AML-193 (cell line): ENCODE data around the gene TNK2.
A peak's percentile ranks its signal among the peaks of the same experiment; 100 is the strongest.
"Not testable (repeated sequence)": the region's sequence is repeated elsewhere in the genome, so short reads cannot be mapped to it uniquely, and the experiment has no call there.

Experiments
- DNase-seq, 2 experiments: peaks; one replicate each; lab custom pipeline; 2025; lab: John Stamatoyannopoulos, UW

The TNK2 gene

GRCh38 chr3:195850857-195851543, 57.4 kb downstream of the TNK2 start:
- DNase-seq, result peak; percentile 94 to 96

DNA sequence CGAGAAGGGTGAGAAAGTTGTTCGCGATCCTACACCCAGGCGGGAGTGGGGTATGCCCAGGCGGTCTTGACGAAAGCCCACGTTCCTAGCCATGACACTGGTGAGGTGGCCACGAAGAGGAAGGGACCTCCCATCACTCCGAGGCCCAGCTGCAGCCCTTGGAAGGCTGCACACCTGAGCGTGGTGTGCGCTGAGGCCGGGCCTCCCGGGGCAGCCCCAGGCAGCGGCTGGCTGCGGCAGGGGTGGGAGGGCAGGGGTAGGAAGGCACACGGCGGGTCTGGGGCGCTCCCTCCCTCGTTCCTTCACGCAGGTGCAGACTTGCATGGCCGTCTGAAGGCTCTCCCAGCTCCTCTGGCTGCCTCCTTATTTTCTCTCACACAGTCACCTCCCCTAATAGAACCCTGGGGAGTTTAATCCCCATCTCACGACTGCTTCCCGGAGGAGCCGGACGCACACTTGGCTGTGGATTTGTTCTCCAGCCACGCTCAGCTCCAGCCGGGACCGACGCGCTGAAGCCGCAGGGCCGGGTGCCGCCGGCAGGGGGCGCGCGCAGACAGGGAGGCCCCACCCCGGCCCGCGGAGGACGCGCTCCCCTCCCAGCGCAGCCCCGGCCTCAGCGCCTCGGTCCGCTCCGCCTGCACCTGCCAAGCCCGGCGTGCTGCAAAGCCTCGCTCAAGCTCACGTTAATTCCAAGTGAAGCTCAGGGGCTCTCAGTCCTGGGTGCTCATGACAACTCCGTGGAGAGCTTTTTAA, 58.9 kb downstream of the TNK2 start:
- no peak for DNase-seq

DNA sequence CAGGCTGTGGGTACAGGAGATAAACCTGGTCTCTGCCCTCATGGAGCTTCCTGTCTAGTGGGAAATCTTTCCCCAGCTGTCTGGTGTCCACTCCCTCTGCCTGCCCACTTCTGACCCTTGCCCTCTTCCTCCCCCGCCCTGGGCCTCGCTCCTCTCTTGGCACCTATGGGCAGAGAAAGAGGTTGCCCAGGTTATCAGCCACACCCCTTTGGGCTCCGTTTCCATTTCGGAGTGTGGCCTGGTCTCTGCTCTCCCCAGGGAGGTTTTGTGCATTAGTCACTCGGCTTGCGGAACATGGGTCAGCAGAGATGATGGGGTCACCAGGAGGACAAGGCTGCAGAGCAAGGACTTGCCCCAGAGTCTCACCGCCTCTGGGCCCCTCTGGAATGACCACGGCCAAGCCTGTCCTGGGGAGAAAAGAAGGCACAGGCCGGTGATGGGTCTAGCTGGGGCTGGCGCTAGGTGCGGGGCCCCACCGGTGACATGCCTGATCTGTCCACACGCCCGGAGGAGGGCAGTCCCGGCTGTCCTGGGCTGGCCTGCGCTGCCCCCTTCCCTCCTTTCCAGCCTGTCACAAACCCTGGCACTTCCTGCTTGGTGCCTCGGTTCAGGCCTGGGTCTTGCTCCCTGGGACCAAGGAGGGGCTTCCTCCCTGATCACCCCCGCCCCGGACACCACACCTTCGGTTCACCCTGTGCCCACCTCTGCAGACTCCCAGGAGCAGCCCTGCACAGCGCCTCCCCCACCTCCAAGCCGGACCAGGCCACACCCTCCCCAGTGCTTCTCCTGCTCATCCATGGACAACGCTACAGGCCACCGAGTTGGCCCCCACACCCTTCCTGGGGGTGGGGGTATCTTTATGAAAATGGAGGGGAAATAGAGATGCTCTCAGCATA, 61.0 kb downstream of the TNK2 start:
- no peak for DNase-seq

DNA sequence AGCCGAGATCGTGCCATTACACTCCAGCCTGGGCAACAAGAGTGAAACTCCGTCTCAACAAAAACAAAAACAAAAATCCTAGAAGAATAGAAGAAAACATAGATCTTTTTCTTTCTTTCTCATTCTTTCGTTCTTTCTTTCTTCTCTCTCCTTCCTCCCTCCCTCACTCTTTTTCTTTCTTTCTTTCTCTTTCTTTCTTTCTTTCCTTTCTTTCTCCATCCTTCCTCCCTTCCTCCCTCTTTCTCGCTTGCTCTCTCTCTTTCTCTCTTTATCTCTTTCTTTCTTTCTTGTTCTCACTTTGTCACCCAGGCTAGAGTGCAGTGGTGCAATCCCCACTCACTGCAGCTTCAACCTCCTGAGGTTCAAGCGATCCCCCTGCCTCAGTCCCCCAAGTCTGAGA, 62.9 kb downstream of the TNK2 start:
- DNase-seq, result no peak

DNA sequence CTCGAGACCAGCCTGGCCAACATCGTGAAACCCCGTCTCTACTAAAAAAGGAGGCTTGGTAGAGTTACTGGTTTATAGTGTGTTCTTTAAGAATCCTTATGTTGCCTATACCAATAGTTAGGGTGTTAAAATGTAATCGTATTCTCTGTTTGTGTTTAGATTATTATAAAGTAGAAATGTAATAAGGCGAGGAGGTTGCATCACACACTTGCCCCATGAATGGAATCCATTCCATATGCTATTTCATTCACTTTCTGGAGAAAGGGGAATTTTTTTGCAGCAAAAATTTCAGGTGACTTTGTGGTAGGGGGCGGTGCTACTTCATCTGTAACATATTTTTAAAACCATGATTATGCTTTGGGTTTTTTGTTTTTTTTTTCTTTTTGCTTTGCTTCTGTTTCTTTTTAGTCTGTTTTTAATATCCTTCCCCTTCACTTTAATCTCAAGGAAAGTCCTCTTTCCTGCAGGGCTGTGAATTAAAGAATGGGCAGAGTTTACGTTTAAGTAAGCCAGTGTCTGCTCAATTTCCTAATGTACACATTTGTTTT, 63.6 kb downstream of the TNK2 start:
- no peak for DNase-seq

- no peak for DNase-seq
Observed at GRCh38 chr3:195839260-195840010, 68.9 kb downstream of the TNK2 start.

GRCh38 chr3:195838714-195839113, 69.6 kb downstream of the TNK2 start:
- no peak for DNase-seq

DNA sequence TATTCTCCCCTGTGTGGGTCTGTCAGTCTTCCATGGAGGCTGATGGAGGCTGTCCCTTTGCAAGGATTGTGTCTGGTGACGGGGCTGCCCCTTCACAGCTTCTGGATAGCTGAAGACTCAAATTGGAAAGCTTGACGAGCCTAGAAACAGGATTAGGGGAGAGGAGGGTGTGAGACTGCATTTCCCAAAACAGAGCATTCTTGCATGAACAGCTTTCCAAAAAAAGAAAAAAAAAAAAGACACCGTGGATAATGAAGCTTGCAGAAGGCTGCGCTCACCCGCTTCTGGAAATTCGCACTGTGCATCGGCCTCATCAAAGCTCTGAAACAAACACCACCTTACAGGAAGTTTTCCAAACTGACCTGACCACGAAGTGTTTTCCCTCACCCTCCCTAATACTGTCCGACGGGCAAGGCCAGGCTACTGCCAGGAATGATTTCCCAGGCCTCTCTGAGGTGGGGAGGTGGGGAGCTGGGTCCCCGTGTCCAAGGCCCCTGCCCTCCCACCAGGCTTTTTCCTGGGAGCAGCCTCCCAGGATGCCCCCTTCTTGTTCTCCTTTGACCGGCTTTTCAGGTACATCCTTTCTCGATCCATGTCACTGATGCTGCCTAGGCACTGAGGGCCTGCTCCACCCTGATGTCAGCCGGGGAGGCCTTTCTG, 71.7 kb downstream of the TNK2 start:
- no peak for DNase-seq

DNA sequence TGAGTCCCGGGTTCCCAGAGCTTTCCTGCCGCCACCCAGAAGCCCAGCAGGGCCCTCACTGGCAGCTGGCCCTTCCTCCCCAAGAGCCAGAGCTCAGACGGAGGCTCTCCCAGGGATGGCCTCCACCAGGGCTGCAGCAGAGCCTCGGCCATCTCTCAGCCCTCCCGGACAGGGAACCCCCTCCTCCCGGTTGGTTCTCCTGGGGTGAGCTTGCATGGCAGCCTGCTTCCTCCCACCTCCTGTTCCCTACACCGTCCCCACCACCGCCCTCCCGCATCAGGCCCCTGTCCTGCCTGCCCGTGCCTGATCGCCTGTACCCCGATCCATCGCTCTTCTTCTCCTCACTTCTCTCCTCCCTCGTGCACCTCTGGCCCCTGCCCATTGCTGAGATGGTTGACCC, 72.6 kb downstream of the TNK2 start:
- no peak for DNase-seq

DNA sequence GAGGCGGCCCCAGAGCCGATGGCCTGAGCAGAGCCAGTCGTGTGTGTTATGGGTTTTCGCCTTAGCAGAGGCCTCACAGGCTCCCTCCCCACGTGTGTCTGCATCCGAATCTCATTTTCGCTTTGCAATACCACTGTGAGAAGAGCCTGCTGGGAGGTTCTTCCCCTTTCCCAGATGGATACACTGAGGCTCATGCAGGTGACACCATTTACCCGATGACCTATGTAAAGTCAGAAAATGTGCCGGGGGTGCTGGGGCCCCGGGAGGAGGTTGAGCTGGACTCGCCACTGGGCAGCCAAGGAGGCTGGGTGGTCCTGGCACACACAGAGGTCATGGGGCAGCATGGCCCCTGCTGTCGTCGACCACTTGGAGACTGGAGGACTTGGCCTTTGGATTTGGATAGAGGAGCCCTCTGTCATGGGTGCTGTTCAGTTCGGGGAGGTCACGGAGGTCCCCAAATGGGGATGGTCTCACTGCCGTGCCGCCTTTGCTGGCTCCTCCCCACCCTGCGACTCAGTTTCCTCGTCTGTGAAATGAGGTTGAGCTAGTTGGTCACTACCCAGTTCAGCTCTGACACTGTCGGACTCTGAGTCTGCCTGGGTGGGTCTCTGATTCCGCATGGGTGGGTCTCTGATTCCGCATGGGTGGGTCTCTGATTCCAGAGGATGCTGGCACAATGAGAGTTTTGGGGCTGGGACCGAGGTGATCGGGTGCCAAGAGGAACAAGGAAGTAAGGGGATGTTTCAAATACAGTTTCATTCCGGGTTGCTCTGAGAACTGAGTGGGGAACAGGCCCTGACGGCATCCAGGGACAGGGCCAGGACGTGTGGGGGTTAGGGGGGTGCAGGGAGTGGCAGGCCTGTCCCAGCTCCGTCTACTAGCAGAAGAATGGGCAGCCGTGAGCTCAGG, 73.4 kb downstream of the TNK2 start:
- no peak for DNase-seq

GRCh38 chr3:195829897-195830254, 78.5 kb downstream of the TNK2 start:
- DNase-seq, result no peak

GRCh38 chr3:195828762-195829161, 79.6 kb downstream of the TNK2 start:
- DNase-seq, result no peak

DNA sequence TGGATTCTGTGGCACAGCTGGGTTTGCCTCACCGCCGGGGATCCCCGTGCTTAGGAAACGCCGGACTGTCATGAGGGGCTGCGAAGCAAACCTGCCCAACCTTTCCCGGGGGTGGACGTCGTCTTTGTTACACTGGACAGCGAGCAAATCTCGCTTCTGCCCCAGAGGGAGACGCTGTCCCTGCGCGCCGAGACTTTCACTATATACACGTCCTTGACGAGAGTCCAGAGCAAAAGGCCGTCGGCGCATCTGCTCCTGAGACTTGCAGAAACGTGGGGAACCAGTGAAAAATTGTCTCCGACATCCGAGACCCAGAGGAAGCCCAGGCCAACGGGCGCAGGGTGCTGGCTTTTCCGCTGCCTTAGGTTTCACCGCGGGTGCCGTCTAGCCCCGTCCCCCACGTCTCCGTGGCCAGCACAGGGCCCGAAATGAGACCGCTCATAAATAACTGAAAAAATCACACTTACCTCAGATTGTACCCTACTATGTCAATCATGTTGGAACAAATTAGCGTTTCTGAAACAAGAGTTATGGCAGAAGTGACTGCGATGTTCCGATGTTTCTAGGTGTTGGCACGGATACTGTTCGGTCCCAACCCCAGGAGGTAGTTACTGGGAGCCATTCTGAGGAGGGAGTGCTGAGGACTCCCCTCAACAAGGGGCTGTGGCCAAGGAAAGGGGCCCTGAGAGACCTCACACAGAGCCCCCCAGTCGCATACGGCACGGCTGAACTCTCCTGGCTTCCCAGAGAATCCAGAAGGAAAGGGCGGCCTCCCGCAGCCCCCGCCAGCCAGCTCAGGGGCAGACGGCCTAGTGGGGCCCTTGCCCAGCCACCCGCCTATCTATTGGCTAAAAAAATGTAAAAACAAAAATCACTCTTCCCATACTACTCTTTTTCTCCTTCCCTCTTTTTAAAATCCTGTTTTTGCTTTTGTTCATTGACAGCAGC, 82.2 kb downstream of the TNK2 start:
- DNase-seq, result no peak

DNA sequence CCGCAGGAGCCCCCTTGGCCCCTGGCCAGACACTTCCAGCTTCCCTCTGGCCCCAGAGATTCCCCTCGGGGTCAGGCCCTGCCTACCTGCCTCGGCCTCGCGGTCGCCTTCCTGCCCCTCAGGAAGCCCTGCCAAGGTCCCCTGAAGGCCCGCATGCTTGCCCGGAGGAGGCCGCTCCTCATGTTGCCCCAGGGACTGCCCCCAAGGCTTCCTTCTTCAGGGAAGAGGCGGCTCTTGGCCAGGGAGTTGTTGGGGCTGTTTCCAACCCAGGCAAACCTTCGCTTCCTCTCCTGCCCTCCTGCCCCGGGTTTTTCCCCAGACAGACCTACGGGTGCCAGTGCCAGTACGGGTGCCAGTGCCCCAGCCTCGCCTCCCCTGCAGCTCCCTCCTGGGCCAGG, 83.2 kb downstream of the TNK2 start:
- no peak for DNase-seq

- not testable (repeated sequence) for DNase-seq
Observed at GRCh38 chr3:195824425-195825190, 83.7 kb downstream of the TNK2 start.

- no peak for DNase-seq
Observed at GRCh38 chr3:195823999-195824398, 84.4 kb downstream of the TNK2 start.

DNA sequence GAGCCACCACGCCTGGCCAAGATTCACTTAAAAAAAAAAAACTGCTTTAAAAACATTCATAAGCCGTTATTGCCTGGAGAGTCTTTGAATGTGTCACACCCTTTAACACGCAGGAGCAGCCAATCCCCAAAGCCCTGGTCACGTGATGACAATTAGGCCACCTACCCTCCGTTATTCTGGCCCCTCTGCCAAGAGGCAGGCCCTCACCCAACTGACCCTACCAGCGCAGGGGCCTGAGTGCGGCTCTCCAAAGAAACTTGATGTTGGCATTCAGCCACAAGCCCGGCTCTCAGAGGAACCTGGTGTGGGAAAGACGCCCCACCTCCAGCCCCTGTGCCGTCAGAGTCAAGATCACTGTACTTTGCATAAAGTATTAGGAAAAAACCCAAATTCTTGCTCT, 85.1 kb downstream of the TNK2 start:
- DNase-seq, result no peak

- no peak for DNase-seq
Observed at GRCh38 chr3:195822131-195822696, 86.1 kb downstream of the TNK2 start.
